Measurements from ENCODE around the gene CPNE5. TPM values are rescaled to one million over a fixed set of nuclear protein-coding genes. Genes with fewer than 3 reads are reported as not detected.

CPNE5 gene
- total and polyA plus RNA-seq, 9 of the 15 experiments (the other 6 are each of a cell fraction or from before 2014, with no cell fraction given) = 0.14 to 1.0 (median 0.46) TPM; not detected in 2

GRCh38 chr6:36884610-36885009 is 45.4 kb upstream of the CPNE5 start (continued):
- no peak for TF ChIP-seq GTF2B (IDR thresholded peaks at IDR 0.05; ENCODE audit: extremely low read depth, insufficient read length)
- TF ChIP-seq MAFK (IDR thresholded peaks at IDR 0.05; ENCODE audit: low read length) = no peak
- TF ChIP-seq IRF1 (CRISPR knock-in tag; IDR thresholded peaks at IDR 0.05; ENCODE audit: borderline replicate concordance) = no peak
- TF ChIP-seq RBM34 (IDR thresholded peaks at IDR 0.05; ENCODE audit: borderline replicate concordance, insufficient read depth, low read length) = no peak
- TF ChIP-seq, protein P1, sequence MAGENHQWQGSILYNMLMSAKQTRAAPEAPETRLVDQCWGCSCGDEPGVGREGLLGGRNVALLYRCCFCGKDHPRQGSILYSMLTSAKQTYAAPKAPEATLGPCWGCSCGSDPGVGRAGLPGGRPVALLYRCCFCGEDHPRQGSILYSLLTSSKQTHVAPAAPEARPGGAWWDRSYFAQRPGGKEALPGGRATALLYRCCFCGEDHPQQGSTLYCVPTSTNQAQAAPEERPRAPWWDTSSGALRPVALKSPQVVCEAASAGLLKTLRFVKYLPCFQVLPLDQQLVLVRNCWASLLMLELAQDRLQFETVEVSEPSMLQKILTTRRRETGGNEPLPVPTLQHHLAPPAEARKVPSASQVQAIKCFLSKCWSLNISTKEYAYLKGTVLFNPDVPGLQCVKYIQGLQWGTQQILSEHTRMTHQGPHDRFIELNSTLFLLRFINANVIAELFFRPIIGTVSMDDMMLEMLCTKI (IDR thresholded peaks at IDR 0.05; ENCODE audit: partially characterized antibody) = no peak
- TF ChIP-seq FOXA1 (IDR thresholded peaks at IDR 0.05; ENCODE audit: borderline replicate concordance) = no peak
- no peak for TF ChIP-seq RNF2 (IDR thresholded peaks at IDR 0.05)
- TF ChIP-seq FOXJ2 (tag; IDR thresholded peaks at IDR 0.05) = no peak
- TF ChIP-seq STAT5B (CRISPR knock-in tag; IDR thresholded peaks at IDR 0.05) = peak; percentile 52; the same call in 1 of the 2 replicates
- TF ChIP-seq FOXK2 (conservative IDR thresholded peaks at IDR 0.05 in 1 of 2, IDR thresholded peaks at IDR 0.05 in 1 of 2; ENCODE audit: low read depth in 2 of 2) = no peak
- TF ChIP-seq, protein P2, sequence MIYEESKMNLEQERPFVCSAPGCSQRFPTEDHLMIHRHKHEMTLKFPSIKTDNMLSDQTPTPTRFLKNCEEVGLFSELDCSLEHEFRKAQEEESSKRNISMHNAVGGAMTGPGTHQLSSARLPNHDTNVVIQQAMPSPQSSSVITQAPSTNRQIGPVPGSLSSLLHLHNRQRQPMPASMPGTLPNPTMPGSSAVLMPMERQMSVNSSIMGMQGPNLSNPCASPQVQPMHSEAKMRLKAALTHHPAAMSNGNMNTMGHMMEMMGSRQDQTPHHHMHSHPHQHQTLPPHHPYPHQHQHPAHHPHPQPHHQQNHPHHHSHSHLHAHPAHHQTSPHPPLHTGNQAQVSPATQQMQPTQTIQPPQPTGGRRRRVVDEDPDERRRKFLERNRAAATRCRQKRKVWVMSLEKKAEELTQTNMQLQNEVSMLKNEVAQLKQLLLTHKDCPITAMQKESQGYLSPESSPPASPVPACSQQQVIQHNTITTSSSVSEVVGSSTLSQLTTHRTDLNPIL (CRISPR knock-in tag; IDR thresholded peaks at IDR 0.05) = peak; percentile 81
- TF ChIP-seq PHF21A (IDR thresholded peaks at IDR 0.05; ENCODE audit: borderline replicate concordance, low read depth) = no peak
- no peak for TF ChIP-seq BMI1 (IDR thresholded peaks at IDR 0.05; ENCODE audit: low read length)
- TF ChIP-seq SMC3 (conservative IDR thresholded peaks at IDR 0.05; ENCODE audit: insufficient read depth, low read depth, low read length) = no peak
- no peak for TF ChIP-seq SRSF3 (IDR thresholded peaks at IDR 0.05; ENCODE audit: insufficient read depth, low read length)
- peak; percentile 73; the same call in 1 of the 2 replicates for TF ChIP-seq TEAD2 (tag; IDR thresholded peaks at IDR 0.05)
- no peak for TF ChIP-seq ZZZ3 (IDR thresholded peaks at IDR 0.05)
- TF ChIP-seq PYGO2 (tag; IDR thresholded peaks at IDR 0.05) = peak; percentile 94
- TF ChIP-seq, protein P3, sequence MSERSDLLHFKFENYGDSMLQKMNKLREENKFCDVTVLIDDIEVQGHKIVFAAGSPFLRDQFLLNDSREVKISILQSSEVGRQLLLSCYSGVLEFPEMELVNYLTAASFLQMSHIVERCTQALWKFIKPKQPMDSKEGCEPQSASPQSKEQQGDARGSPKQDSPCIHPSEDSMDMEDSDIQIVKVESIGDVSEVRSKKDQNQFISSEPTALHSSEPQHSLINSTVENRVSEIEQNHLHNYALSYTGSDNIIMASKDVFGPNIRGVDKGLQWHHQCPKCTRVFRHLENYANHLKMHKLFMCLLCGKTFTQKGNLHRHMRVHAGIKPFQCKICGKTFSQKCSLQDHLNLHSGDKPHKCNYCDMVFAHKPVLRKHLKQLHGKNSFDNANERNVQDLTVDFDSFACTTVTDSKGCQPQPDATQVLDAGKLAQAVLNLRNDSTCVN (CRISPR knock-in tag; IDR thresholded peaks at IDR 0.05) = 0 out of 2 replicates have a peak, but pooled peaks have one; percentile 6
- TF ChIP-seq GATAD2B (IDR thresholded peaks at IDR 0.05; ENCODE audit: borderline replicate concordance) = no peak
- no peak for TF ChIP-seq ELF2 (CRISPR knock-in tag; IDR thresholded peaks at IDR 0.05)
- TF ChIP-seq, protein P4, sequence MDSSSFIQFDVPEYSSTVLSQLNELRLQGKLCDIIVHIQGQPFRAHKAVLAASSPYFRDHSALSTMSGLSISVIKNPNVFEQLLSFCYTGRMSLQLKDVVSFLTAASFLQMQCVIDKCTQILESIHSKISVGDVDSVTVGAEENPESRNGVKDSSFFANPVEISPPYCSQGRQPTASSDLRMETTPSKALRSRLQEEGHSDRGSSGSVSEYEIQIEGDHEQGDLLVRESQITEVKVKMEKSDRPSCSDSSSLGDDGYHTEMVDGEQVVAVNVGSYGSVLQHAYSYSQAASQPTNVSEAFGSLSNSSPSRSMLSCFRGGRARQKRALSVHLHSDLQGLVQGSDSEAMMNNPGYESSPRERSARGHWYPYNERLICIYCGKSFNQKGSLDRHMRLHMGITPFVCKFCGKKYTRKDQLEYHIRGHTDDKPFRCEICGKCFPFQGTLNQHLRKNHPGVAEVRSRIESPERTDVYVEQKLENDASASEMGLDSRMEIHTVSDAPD (CRISPR knock-in tag; IDR thresholded peaks at IDR 0.05) = peak; percentile 71; the same call in 1 of the 2 replicates
